Skin epidermis (tissue), 12 donors: ENCODE data around the gene PRX.
"Not testable (repeated sequence)": the region's sequence is repeated elsewhere in the genome, so short reads cannot be mapped to it uniquely, and the experiment has no call there.

Experiments
- H3K27ac ChIP-seq, 21 experiments: fragments of 200-600 bp; sonication (generic) in 11 of 21; one replicate each; pipeline ENCODE4 v1.5.0; 2020; ENCODE audit warnings: mild to moderate bottlenecking in 3 of 21, inconsistent platforms in 2 of 21, moderate library complexity in 2 of 21
- H3K4me3 ChIP-seq, 7 experiments: fragments of 200-600 bp; sonication (generic) in 2 of 7; one replicate each; pipeline ENCODE4 v1.5.0; 2020; ENCODE audit warnings: inconsistent platforms in 2 of 7, mild to moderate bottlenecking in 2 of 7, moderate library complexity in 1 of 7

The PRX gene

GRCh38 chr19:40370997-40371801, 42.0 kb downstream of the PRX start:
- H3K4me3 ChIP-seq = no peak overlapping the region
- no peak overlapping the region for H3K27ac ChIP-seq

DNA sequence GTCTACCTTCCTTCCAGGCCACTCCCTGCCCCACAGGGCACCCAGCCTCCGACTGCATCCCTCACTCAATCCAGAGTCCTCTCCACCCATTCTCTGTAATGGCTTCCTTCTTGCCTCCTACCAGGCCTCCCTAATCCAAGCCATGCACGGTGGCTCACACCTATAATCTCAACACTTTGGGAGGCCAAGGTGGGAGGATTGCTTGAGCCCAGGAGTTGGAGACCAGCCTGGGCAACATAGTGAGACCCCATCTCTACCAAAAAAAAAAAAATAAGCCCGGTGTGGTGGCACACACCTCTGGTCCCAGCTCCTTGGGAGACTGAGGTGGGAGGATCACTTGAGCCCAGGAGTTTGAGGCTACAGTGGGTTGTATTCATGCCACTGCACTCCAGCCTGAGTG, 42.9 kb downstream of the PRX start:
- H3K4me3 ChIP-seq, H3K27ac ChIP-seq: not testable (repeated sequence)

DNA sequence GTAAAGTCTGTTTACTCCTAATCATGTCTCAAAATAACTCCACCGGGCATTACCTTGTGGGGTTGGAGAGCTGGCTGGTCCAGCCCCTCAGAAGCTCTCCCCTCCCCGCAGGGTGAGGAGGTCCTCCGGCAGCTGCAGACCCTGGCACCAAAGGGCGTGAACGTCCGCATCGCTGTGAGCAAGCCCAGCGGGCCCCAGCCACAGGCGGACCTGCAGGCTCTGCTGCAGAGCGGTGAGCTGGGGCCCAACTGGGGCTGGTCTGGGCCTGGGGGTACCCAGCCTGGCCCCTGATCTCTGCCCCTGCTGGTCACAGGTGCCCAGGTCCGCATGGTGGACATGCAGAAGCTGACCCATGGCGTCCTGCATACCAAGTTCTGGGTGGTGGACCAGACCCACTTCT, 43.4 kb downstream of the PRX start:
- H3K4me3 ChIP-seq = no peak overlapping the region
- no peak overlapping the region for H3K27ac ChIP-seq

GRCh38 chr19:40367577-40368434, 45.4 kb downstream of the PRX start:
- no peak overlapping the region for H3K4me3 ChIP-seq
- peak overlapping the region in 1 of 21 experiments; percentile 37 for H3K27ac ChIP-seq

- Histone ChIP-seq H3K4me3 (peak overlapping the region in 1 of 7 experiments; percentile 26), H3K27ac (peak overlapping the region in 4 of 21 experiments; percentile 53 to 75 (median 64))
Observed at GRCh38 chr19:40366697-40367561, 46.2 kb downstream of the PRX start.

- Histone ChIP-seq H3K27ac (peak overlapping the region in 18 of 21 experiments; percentile 17 to 75 (median 55)), H3K4me3 (peak overlapping the region; percentile 7 to 39 (median 17))
Observed at GRCh38 chr19:40365613-40366401, 47.4 kb downstream of the PRX start.

DNA sequence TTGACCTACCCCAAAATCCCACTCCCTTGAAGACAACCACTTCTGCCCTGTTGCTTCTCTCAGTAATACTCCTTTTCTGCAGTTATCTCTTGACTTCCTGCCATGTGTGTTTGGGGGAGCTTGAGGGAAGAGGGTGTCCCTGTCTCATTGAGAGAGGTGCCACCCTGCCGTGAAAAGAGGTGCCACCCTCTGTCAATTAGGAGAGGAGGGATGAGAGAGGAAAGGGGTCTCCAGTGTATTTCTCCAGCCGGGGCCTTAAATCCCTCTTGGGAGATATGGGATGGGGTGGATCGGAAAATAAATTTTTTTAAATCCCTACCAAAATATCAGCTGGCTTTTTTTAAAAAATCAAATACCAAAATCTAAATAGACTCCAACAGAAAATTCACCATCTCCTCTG, 48.2 kb downstream of the PRX start:
- Histone ChIP-seq H3K4me3 (peak overlapping the region in 2 of 7 experiments; percentile 14 to 39), H3K27ac (peak overlapping the region in 1 of 21 experiments; percentile 68)

DNA sequence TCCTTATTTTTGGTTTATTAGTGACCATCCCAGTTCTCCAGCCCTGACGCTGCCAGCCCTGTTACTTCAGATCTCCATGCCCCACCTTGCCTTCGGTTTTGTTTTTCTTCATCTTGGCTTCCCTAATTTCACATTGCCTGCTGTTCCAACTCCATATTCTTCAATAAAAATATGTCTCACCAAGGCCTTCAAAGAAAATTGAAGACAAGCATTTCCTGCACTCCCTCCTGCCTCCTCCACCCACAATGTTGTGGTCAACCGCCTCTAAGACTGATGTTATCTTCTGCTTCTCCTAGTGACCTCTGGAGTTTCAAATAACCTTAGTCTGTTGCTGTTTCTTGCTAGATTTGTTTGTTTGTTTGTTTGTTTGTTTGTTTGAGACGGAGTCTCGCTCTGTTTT, 50.1 kb downstream of the PRX start:
- Histone ChIP-seq H3K4me3 (no peak overlapping the region), H3K27ac (peak overlapping the region in 1 of 21 experiments; percentile 9)

GRCh38 chr19:40362160-40362559, 51.0 kb downstream of the PRX start:
- Histone ChIP-seq H3K4me3 (no peak overlapping the region), H3K27ac (no peak overlapping the region)

- Histone ChIP-seq H3K27ac (peak overlapping the region in 1 of 21 experiments; percentile 27), H3K4me3 (no peak overlapping the region)
Observed at GRCh38 chr19:40360708-40361241, 52.4 kb downstream of the PRX start.

- peak overlapping the region in 1 of 21 experiments; percentile 27 for H3K27ac ChIP-seq
- no peak overlapping the region for H3K4me3 ChIP-seq
Observed at GRCh38 chr19:40360020-40360707, 53.0 kb downstream of the PRX start.

- H3K27ac ChIP-seq = peak overlapping the region in 1 of 21 experiments; percentile 16
- H3K4me3 ChIP-seq = no peak overlapping the region
Observed at GRCh38 chr19:40358773-40359172, 54.4 kb downstream of the PRX start.

GRCh38 chr19:40357640-40358039, 55.5 kb downstream of the PRX start:
- peak overlapping the region in 2 of 21 experiments; percentile 7 to 39 for H3K27ac ChIP-seq

GRCh38 chr19:40356681-40357595, 56.2 kb downstream of the PRX start:
- Histone ChIP-seq H3K4me3 (no peak overlapping the region), H3K27ac (peak overlapping the region in 2 of 21 experiments; percentile 7 to 17)

More at GRCh38 chr19:40357640-40358039, 55.5 kb downstream of the PRX start:
- no peak overlapping the region for H3K4me3 ChIP-seq

- no peak overlapping the region for H3K4me3 ChIP-seq
- no peak overlapping the region for H3K27ac ChIP-seq
Observed at GRCh38 chr19:40355975-40356680, 57.0 kb downstream of the PRX start.

GRCh38 chr19:40348961-40349507, 64.1 kb downstream of the PRX start:
- Histone ChIP-seq H3K4me3 (peak overlapping the region; percentile 52 to 84 (median 68)), H3K27ac (peak overlapping the region in 19 of 21 experiments; percentile 54 to 89 (median 74))
